Stomach (tissue), 9 donors: ENCODE results near the gene PXMP4. TPM values are rescaled to one million over a fixed set of nuclear protein-coding genes. Genes with fewer than 3 reads are reported as not detected.

Source experiments
- DNase-seq, 2 donors: peaks; one replicate each; pipeline versions ENCODE4 v3.0.0 to v3.0.0-alpha.2; 2013 to 2019
- H3K27ac ChIP-seq, 5 donors: fragments of 200-600 bp in 4 of 5; sonication (generic) in 4 of 5; one replicate each; pipeline ENCODE4 v1.5.1; 2013 to 2019; ENCODE audit warnings: mild to moderate bottlenecking in 1 of 5, moderate library complexity in 1 of 5
- H3K27me3 ChIP-seq, 3 donors: fragments of 200-600 bp; sonication (generic); one replicate each; pipeline ENCODE4 v1.5.1; 2017 to 2019; ENCODE audit warnings: mixed run types in 1 of 3
- H3K36me3 ChIP-seq, 4 donors: fragments of 200-600 bp; sonication (generic); 1 replicate in 3 of 4; 2 replicates in 1 of 4; pipeline ENCODE4 v1.5.1; 2016 to 2019
- H3K4me1 ChIP-seq, 4 donors: fragments of 200-600 bp; sonication (generic); one replicate each; pipeline ENCODE4 v1.5.1; 2016 to 2019
- H3K4me3 ChIP-seq, 4 donors: fragments of 200-600 bp; sonication (generic) in 3 of 4; one replicate each; pipeline ENCODE4 v1.5.1; 2016 to 2019; ENCODE audit warnings: mild to moderate bottlenecking in 1 of 4
- H3K9me3 ChIP-seq, 4 donors: fragments of 200-600 bp; sonication (generic); one replicate each; pipeline ENCODE4 v1.5.1; 2016 to 2019
- CTCF ChIP-seq, 7 experiments: fragments of 450-650 bp in 4 of 7; fragments of 200-600 bp in 3 of 7; sonication (generic) in 3 of 7; IDR thresholded peaks; one replicate each; pipeline ENCODE4 v1.5.1; 2016 to 2019; ENCODE audit warnings: antibody characterized with exemption in 7 of 7, control low read depth in 2 of 7, mild to moderate bottlenecking in 1 of 7
- EP300 ChIP-seq: sonication (generic); formaldehyde crosslinking; IDR thresholded peaks from one replicate; pipeline ENCODE4 v1.6.1; 2017; ENCODE audit warnings: antibody characterized with exemption
- POLR2A ChIP-seq, 4 donors: fragments of 450-650 bp; IDR thresholded peaks; one replicate each; pipeline ENCODE4 v1.6.1; 2016; ENCODE audit warnings: antibody characterized with exemption in 4 of 4, control low read depth in 2 of 4, mild to moderate bottlenecking in 1 of 4, moderate library complexity in 1 of 4
- POLR2AphosphoS5 ChIP-seq, 3 donors: sonication (generic); formaldehyde crosslinking; IDR thresholded peaks; one replicate each; pipeline ENCODE4 v1.6.1; 2016; ENCODE audit warnings: antibody characterized with exemption in 3 of 3
- WGBS, 5 donors: extraction: QIAGEN DNeasy Blood & Tissue Kit in 3 of 5; methylation state at CpG; one replicate each; pipeline versions ENCODE4 v1.1.5 to v1.1.7; 2013 to 2018; 5-methylcytosine and 5-hydroxymethylcytosine counted together
- intact Hi-C: fragments of 100-400 bp; cut with DNase I; formaldehyde crosslinking; loops from one replicate; pipeline ENCODE4 v1.15.1; 2023; ENCODE audit warnings: low total_unique reads
- polyA plus RNA-seq, 3 donors: library from polyadenylated mRNA; stranded (reverse); fragments of 200-250 nt; gene quantifications; one replicate each; pipeline ENCODE4 v1.2.3, GENCODE V29; 2013
- total RNA-seq, 5 donors: library from RNA; depleted of rRNA; stranded (reverse); fragments of >200 nt; gene quantifications; one replicate each; pipeline versions ENCODE4 v1.1.0 to v1.2.3, GENCODE V29; 2014 to 2016
- donor health status: healthy with polysubstance abuse.
- donor health status: Bipolar disorder and iron deficiency.
- donor health status: healthy.

The PXMP4 gene
- total and polyA plus RNA-seq, 8 donors: 0.72 to 36.8 (median 5.6) TPM

GRCh38 chr20:33672426-33673113, 47.5 kb downstream of the PXMP4 start:
- Histone ChIP-seq H3K36me3 (peaks cover 0 to 33% (median 23%) of the 10 kb centered on the region in 4 donors), H3K27ac (peak overlapping the region; percentile 53 to 94 (median 90)), H3K27me3 (no peaks in the 10 kb centered on the region), H3K9me3 (no peaks in the 10 kb centered on the region), H3K4me3 (peak overlapping the region; percentile 68 to 78 (median 78)), H3K4me1 (peaks cover 46 to 85% (median 82%) of the 10 kb centered on the region in 4 donors)
- no peak for DNase-seq
- intact Hi-C loops: no loop called here
- 40 to 55% (median 46%) methylated on average over 16 to 17 of the region's 17 CpGs for WGBS, 5 donors
- TF ChIP-seq POLR2AphosphoS5 (IDR thresholded peaks at IDR 0.05) (no peak), EP300 (no peak), POLR2A (IDR thresholded peaks at IDR 0.05) (no peak), CTCF (IDR thresholded peaks at IDR 0.05) (no peak)

DNA sequence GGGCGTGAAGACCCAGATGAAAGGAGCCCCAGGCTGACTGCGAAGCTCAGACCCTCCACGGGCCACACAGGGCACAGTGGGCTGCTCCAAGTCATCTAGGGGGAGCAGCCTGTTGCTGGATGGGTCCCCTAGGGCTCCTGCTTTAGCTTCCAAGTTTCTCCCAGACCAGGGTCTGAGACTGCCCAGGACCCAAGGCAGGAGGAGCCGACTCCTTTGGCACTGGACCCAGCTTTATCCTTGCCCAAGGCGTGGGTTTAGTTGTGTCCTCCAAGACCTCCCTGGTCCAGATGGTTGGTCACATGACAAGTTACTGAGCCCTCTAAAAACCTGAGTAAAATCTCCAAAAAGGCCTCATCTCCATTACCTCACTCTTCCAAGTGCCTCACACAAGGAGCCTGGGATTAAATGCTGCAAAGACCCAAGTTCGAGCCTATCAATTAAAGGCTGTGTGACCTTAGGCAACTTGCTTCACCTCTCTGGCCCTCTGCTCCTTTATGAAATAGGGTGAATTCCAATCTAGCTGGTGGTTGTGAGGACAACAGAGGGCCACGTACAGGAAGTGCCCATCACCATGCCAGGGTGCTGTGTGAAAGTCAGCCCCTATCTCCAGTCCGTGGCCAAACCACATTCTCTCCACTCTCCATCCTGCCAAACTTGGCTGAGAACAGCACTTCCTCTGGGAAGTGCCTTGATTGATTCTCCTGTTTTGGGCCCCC, 48.4 kb downstream of the PXMP4 start:
- no peaks in the 10 kb centered on the region for H3K9me3 ChIP-seq
- no peak for DNase-seq
- H3K36me3 ChIP-seq: peaks cover 0 to 33% (median 23%) of the 10 kb centered on the region in 4 donors
- peak overlapping the region; percentile 5 to 94 (median 90) for H3K27ac ChIP-seq
- TF ChIP-seq POLR2AphosphoS5 (IDR thresholded peaks at IDR 0.05) (no peak), POLR2A (IDR thresholded peaks at IDR 0.05) (no peak), CTCF (IDR thresholded peaks at IDR 0.05) (no peak), EP300 (no peak)
- no peaks in the 10 kb centered on the region for H3K27me3 ChIP-seq
- H3K4me3 ChIP-seq: no peak overlapping the region
- intact Hi-C loops: no loop called here
- 68 to 76% (median 72%) methylated on average over 7 to 8 of the region's 8 CpGs for WGBS, 5 donors
- H3K4me1 ChIP-seq: peaks cover 54 to 93% (median 89%) of the 10 kb centered on the region in 4 donors

- H3K4me1 ChIP-seq: peaks cover 53 to 91% (median 86%) of the 10 kb centered on the region in 4 donors
- peaks cover 0 to 33% (median 23%) of the 10 kb centered on the region in 4 donors for H3K36me3 ChIP-seq
- peak overlapping the region; percentile 6 to 94 (median 42) for H3K27ac ChIP-seq
- TF ChIP-seq EP300 (no peak), POLR2AphosphoS5 (IDR thresholded peaks at IDR 0.05) (no peak), CTCF (IDR thresholded peaks at IDR 0.05) (no peak), POLR2A (IDR thresholded peaks at IDR 0.05) (no peak)
- 56 to 76% (median 62%) methylated on average over 6 of the region's 6 CpGs for WGBS, 5 donors
- no peaks in the 10 kb centered on the region for H3K27me3 ChIP-seq
- DNase-seq: peak in 1 of 2 donors; percentile 64
- no peak overlapping the region for H3K4me3 ChIP-seq
- intact Hi-C loops: no loop called here
- no peaks in the 10 kb centered on the region for H3K9me3 ChIP-seq
Measured at GRCh38 chr20:33670715-33671499, 49.2 kb downstream of the PXMP4 start.
